Activated naive CD4-positive, alpha-beta T cell (primary cell): ENCODE measurements around the gene CNTNAP4.

Experiments used
- DNase-seq, 4 experiments: peaks; one replicate each; lab custom pipeline; 2025; lab: John Stamatoyannopoulos, UW

The CNTNAP4 gene

DNA sequence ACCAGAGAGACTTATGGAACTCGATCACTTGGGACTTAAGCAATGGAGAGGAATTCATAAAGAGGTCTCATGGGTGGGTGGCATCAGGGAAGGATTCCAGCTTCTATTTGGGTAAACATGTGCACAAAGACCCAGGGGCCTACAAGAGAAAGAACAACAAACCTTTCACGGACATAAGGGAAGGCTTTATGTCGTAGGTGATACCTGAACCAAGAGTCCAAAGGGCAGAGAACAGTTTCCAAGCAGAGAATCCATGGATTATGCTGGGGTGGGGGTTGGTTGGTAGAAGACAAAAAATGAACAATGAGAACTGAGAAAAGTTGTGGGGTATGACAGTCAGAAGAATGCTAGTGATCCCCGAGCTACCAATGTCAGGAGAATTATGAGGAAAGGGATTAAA is 119.8 kb downstream of the CNTNAP4 start:
- DNase-seq: no peak

DNA sequence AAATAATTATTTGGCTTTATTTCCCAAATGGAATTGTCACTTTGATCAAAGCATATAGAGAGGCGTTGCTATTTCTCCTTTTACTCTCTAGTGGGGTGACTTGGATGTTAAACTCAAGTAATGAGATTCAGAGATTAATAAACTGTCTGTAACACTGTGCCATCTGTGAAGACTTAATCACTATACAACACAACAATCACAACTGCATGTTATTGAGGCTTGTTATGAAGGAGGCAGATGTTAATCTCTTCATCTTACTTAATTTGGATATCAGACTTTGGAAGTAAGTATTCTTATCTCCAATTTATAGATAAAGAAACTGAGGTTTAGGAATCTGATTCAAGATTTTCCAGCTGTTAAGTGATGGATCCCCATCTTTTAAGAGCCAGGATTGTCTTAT is 132.5 kb downstream of the CNTNAP4 start:
- DNase-seq: no peak

DNA sequence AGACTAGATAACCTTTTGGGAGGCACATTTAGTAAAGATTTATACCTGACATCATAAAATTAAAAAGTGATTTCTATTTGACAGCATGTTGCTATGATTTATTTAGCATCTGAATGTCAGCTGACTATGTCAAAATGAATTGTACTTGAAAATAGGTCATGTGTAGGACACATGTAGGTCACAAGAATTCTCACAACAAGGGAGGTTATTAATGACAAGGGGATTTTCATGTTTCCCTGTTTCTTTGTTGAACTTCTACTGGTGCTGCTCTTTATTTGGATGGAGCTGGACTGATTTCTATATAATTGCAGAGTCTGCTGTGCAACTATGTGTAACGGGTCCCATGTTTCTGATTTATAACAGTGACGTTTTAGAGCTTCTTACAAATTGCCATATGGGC is 144.4 kb downstream of the CNTNAP4 start:
- DNase-seq: no peak

DNA sequence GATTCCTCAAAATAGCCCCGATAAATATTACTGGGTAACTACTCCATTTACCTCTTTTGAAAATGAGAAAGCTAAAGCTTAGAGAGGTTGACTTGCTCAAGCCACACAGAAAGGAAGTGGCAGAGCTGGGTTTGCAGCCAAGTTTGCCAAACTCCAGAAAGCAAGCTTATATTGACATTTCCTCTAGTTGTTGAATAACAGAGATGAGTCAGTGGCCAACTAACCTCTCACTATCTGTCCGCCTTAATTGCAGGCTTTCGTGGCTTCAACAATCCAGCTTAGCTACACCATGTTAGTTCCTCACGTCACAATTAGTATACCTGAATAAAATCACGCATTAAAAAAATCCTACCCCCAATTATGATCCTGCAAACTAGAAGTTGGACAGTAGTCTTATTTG is 151.7 kb downstream of the CNTNAP4 start:
- no peak for DNase-seq

DNA sequence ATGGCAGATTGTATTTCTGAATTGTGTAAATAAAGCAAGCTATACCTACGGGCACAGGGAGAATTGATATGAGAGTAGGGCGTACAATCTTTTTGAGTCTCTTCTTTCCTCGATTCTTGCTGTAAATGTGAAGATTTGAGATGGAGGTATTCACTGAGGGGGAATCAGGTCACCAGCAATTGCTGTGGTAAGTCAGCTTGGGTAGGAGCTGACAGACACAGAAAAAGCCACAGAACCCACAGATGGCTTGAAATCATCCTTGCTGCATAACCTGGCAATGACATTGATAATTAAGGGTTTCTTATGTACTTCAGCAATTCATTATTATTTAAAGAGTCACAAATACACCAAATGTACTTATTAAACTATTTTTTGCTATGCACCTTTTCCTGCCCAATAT is 164.2 kb downstream of the CNTNAP4 start:
- no peak for DNase-seq

DNA sequence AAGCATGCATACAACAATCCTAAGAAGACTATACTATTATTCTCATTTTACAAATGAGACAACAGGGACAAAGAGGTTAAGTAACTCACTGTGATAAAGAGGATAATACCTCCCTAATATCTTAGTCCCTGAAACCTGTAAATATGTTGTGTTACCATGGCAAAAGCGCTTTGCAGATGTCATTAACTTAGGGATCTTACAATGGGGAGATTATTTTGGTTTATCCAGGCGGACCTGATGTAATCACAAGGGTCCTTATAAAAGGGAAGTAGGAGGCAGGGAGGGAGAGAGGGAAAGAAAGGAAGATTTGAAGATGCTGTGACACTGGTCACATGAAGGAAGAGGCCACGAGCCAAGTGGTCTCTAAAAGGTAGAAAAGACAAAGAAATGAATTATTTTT is 164.7 kb downstream of the CNTNAP4 start:
- no peak for DNase-seq

DNA sequence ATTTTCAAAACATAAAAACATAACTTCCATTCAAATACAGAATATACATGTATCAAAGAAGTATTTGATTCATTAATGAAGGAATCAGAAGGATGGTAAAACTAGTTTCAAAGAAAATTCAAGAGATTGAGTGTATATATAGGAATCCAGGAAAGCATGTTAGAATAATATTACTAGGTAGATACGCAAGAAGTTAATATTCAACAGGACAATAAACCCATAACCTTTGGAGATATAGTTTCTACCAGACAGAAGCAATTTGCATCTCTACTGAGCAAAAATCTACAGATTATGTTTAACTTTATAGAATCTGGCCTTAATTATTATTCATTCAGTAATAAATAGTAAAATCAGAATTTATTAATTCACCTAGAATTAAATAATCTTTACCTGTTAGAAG is 166.8 kb downstream of the CNTNAP4 start:
- no peak for DNase-seq

DNA sequence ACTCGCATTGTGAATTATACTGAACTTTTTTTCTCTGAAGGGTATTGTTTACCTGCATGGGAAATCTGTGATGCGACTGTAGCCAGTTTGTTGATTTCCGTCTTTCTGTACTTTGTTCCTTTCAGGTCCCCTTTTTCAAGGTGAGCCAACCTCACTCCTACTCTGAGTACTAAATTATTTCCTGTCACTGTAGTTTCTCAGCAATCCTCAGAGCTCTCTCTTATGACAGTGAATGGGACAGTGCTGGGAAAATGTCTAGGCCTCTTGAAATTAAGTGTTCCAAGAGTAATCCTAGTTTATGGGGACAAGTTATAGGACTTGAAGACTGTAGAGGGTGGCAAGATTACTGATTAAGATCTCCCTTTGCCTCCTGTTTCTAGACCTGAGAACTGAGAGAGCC is 167.6 kb downstream of the CNTNAP4 start:
- no peak for DNase-seq

DNA sequence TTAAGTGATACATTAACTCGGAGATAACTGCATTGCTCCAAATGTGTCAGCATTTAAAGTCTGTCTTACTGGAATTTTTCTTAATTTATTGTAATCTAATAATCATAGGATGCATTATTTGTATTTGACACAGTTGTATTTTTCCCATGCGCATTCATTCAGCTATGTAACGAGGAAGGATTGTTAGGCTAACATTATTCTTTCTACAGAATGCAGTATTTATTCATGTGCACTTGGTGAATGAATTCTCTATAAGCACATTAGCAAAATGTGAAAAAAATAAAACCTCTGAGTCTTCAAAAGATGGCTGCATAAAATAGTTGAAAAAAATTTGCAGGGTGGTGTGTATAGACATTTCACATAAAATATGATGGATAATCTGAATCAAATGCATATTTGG is 168.6 kb downstream of the CNTNAP4 start:
- no peak for DNase-seq

DNA sequence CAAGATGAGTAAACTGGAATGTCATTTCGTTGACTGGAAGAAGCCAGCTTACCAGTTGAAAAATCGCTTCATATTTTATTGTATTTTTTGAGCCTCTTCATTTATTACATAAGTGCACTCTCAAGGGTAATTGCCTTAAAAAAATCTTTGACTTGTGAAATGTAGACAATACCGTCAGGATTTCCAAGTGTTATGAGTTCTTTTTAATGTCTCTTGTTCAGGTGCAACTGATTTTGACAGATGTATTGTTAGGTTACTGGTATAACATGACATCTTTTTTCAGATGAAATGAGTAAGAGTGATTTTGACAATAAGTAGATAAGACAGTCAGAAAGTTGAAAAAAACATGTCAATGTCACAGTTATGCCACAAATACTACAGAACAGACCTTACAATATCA is 169.1 kb downstream of the CNTNAP4 start:
- no peak for DNase-seq

DNA sequence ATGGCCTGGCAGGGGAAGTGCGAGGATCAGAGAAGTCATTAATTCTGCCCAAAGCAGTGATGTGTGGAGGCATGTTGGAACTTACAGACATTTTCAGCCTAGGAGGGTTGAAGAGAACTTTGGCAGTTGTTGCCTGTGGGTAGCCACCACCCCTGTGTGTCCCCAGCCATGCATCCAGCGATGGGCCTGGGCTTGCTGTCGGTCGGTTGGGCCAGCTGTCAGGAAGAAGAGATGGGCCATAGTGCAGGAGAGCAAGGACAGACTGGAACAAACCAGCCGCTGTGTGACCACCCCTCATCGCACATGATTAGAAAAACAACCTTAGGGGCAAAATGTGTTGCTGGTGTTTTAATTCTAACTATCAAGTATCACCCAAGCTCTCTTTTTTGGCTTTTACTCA is 173.7 kb downstream of the CNTNAP4 start:
- no peak for DNase-seq

DNA sequence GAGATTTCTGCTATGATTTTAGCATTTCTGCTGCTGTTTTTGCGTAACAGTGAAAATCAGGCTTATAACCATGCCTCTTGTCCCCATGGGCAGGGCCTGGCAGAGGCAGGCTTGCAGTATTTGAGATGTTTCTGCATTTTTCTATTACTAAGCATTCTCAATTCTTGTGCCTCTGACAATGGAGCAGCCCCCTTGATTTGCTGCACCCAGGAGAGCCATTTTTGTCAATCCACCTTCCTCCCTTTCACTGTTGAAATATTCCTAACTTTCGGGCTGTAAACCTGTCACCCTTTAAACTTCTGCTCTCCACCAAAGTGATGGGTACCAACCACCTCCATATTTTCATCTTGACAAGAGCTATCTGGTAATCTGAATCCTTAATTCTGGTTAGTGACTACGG is 178.1 kb downstream of the CNTNAP4 start:
- no peak for DNase-seq

DNA sequence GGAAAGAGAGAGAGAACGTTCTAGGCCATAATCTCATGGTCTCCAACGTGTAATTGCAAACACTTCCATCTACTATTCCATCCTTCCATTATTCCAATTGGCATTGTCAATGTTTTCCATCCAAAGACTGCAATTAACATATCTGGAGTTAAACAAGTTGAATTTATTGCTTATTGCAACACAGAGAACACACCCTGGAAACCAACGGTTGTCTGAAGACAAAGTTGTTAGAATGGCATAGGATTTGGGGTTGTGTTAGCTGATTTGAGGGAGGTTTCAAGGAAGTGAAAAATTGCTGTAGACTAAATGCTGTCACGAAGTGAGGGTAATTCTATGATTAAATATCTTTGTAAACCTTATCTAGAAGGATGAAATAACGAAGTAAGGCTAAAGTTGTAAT is 178.8 kb downstream of the CNTNAP4 start:
- DNase-seq: no peak

DNA sequence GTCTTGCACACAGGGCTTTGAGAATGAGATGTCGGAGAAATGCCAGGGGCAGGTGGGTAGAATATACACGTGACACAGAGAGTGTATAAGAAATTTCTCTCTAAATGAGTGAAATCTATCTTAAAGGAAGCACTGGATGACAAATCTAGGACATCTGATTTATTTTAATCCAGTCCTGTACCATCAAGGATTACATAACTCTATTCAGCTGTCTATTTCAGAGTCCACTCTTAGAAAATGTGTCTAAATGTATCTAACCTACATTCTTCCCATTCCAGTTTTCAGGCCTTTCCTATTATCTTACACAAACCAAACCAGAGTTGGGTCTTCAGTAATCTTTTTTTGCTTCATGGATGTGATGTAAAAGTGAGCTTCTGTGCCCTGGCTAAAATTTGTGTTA is 181.9 kb downstream of the CNTNAP4 start:
- DNase-seq: no peak

DNA sequence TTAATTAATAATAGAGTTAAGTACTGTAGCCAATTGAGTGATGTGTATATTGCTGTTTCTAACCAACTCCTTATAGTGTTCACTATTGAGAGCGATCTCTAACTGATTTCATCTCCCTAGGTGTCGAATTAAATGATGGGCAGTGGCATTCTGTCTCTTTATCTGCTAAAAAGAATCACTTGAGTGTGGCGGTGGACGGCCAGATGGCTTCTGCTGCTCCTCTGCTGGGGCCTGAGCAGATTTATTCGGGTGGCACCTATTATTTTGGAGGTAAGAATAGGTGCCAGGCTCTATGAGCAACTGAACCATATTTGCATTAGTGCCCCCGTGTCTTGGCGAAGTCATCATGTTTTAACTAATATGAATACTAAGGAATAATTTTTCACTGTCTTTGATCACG is 184.6 kb downstream of the CNTNAP4 start:
- no peak for DNase-seq

DNA sequence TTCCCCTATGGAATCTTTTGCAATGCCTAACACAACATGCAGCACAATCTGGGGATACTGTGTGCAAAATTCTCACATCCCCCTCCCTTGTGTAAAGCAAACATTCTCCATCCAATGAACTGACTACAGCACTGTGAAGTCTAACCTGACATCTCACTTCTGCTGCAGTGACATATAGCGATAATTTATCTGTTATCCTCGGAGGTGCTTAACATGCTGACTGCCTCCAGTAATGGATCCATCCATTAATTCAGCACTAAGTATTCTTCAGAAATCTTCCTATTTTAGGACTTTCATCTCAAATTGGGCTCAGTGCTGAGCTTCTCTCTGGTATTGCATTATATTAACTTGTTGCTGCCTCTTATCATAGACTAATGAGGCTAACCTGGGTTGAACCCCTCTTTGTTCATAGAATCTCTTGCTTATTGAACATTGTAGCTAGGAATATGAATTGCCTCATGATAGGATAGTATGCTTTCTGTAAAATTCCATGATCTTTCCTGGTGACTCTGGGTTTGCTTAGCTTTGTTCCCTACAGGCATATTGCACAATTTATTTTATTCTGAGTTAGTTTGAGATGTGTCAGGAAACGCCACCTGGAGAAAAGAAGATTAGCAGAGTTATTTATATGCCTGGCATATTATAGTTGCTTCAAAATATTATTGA is 187.9 kb downstream of the CNTNAP4 start:
- no peak for DNase-seq

DNA sequence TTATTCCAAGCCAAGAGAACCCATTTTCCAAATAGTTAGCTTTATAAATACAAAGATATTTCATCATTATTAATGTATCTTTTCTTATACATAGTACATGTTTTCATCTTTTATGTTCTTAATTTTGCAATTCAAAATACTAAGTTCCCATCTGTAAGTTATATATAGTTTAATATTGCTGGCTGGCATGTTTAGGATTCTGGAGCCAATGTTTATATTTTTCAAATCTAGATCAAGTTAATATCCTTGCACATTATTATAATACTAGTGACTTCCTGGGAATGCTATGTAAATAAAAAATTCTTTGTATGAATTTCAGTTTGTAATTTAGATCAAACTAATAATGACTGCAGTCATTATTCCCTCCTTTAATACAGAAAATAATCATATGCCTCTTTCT is 189.7 kb downstream of the CNTNAP4 start:
- DNase-seq: no peak

DNA sequence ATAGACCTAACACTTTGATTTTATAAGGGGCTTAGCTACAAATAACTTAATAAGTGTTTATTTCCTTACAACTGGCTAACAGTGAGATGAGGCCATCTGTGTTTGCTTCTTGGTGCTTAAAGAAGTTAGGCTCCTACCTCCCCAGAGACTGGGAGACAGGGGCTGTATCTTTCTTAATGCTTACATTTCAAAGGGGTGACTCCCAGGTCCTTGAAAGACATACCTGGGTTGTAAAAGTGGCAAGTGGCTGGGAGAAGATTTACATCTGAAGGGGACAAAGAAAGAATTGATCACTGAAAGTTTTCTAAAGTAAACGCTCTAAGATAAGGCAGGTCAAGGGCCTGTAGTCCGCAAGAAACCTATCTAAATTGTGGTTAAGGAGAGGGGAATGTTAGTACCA is 196.8 kb downstream of the CNTNAP4 start:
- no peak for DNase-seq

DNA sequence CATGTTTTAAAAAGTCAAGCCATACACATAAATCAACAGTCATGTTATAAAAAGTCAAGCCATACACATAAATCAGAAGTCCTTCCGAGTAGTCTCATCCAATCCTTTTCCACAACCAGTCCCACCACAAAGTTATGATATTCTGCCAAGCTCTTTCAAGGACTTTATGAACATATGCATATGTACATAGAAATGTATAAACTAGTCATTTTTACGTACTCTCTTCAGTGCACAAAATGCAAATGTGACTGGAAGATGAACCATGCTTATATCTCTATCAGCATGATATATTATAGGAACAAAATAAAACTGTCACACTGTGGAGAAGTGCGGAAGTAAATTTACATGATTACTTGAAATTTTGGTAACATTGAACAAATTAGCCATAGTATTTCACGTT is 200.9 kb downstream of the CNTNAP4 start:
- DNase-seq: no peak

DNA sequence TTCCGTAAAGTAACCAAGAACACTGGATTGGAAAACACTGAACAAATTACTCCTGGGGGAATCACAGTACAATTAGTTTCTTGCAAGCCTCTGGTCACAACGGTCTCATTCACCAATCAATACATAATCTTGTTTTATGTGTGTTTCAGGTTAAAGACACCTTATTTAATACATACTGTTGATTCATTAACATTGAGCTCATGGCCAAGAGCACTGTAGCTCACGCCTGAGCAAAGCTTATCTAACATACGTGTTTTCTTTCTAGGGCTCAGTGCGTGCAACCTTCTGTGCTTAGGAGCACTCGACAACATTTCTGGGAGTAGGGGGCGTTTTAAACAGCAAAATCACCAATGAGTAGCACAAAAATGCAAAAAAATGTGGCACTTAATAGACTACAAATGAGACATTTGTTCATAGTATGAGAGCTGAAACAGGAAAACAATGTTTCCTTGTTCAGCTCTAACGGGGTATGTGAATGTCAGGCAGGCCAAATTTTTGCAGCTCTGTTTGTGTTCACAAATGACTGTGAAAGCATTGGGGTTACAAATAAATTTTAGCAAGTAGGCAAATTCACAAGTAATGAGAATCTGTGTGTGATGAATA is 206.2 kb downstream of the CNTNAP4 start:
- DNase-seq: no peak

DNA sequence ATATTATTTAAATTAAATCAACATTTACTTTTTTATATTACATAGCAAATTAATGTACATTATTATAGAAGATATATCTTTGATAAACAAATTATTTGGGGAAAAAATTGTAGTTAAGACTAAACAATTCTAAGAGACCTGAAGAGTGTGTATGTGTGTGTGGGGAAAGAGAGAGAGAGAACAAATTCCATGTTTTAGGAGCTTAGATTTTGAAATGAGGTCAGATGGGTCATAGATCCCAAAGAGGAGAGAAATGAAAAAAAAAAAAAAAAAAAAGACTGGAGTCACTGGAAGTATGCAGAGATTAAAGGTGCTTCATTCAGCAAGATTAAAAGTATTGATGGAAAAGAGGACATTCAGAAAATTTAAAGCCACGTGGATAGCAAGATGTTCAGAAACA is 206.8 kb downstream of the CNTNAP4 start:
- DNase-seq: no peak

DNA sequence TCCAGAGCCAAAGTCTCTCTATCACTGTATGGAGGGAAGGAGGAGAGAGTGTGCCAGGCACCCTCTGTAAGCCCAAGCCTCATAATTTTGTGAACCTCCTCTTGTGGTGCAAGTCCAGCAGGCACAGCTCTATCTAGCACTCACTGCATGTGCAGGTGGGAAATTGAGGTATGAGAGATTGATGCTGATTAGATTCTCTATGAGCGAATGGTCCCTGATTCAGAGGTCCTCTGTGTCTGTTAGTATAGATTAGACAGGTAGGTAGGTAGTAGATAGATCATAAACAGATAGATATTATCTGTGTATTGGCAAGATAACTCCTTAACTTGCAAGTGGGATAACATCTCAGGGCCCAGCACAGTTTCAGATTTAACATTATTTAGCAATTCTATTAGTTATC is 209.5 kb downstream of the CNTNAP4 start:
- no peak for DNase-seq

DNA sequence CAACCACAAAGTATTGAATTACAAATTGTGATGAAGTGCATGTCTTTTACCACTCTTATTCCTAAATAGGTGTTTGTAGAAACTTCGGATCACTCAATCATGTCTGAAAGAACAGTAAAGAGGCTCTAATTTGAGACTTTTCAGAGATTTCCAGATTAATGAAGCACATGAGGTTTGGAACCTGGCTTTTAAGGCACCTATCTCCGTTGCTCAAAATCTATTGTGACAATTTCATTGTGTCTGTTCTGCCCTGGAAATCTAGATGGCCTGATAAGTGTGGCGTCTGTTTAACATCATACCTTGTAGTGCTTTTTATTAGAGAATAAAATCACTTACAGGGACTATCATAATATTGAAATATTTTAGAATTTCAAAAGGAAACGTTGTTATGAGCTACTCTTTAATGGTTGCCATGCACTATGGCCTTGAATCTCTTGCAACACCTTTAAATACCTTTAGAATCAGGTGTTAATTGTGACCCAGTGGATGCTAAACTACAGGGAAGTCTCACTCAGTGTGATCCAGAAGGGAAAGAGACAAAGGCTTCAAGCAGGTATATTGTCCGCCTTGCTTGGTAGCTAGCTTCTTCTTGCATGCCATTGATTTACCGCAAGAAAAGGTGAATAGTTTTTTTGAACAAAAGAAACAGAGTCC is 210.3 kb downstream of the CNTNAP4 start:
- DNase-seq: no peak

DNA sequence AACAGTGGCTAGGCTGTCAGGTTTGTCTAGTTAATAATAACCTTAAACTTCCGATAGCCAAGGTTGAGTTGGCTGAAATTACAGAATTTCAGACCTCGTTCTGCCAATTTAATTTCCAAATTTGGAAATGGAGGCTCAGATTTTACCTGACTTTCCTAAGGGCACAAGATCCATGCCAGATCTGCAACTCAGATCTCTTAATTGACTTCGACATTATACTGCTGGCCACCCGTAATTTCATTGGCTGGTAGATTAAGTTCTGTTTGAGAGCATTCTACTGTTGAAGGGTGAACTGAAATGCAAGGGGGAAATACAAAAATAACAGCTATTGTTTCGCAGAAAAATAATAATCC is 210.8 kb downstream of the CNTNAP4 start:
- DNase-seq: no peak
